Mesodermal cell (in vitro differentiated cells): Measurements from ENCODE around the gene GPR183.

Source experiments
- H3K27ac ChIP-seq: 2 replicates; pipeline ENCODE4 v1.7.0; 2013; ENCODE audit warnings: mild to moderate bottlenecking, low read depth, low read length, moderate library complexity; ENCODE audit not compliant: severe bottlenecking
- H3K36me3 ChIP-seq: 2 replicates; pipeline ENCODE4 v1.7.1; 2013; ENCODE audit warnings: mild to moderate bottlenecking, low read length, moderate library complexity; ENCODE audit not compliant: control insufficient read depth, insufficient read depth
- H3K4me1 ChIP-seq: one replicate; pipeline ENCODE4 v1.7.1; 2013; ENCODE audit warnings: mild to moderate bottlenecking, low read length; ENCODE audit not compliant: insufficient read depth, control insufficient read depth, poor library complexity, severe bottlenecking
- H3K4me3 ChIP-seq: 2 replicates; pipeline ENCODE4 v1.7.0; 2013; ENCODE audit warnings: low read length, control low read depth, mild to moderate bottlenecking; ENCODE audit not compliant: insufficient read depth, poor library complexity, severe bottlenecking; ENCODE audit errors: extremely low read depth
- H3K9me3 ChIP-seq: 2 replicates; pipeline ENCODE4 v1.7.1; 2013; ENCODE audit warnings: mild to moderate bottlenecking, low read length, moderate library complexity; ENCODE audit not compliant: control insufficient read depth
- WGBS, 2 experiments: methylation state at CpG; one replicate each; pipeline ENCODE4 v1.1.5; 2013; ENCODE audit warnings: missing lambda C conversion rate in 2 of 2; ENCODE audit not compliant: insufficient coverage in 2 of 2; 5-methylcytosine and 5-hydroxymethylcytosine counted together

The GPR183 gene

GRCh38 chr13:99322297-99323103 is 15.3 kb upstream of the GPR183 start:
- 91% methylated on average over 3 of the region's 10 CpGs; no CpG with 5 or more reads in 1 of the 2 experiments for WGBS, 2 experiments

GRCh38 chr13:99321709-99322108 is 14.5 kb upstream of the GPR183 start:
- Histone ChIP-seq H3K4me1 (no peaks in the 10 kb centered on the region), H3K27ac (no peak overlapping the region), H3K4me3 (no peak overlapping the region), H3K9me3 (no peaks in the 10 kb centered on the region), H3K36me3 (peaks cover 11% of the 10 kb centered on the region)

More at GRCh38 chr13:99322297-99323103, 15.3 kb upstream of the GPR183 start:
- peaks cover 11% of the 10 kb centered on the region for H3K36me3 ChIP-seq
- H3K9me3 ChIP-seq, result no peaks in the 10 kb centered on the region
- H3K4me3 ChIP-seq, result no peak overlapping the region
- no peaks in the 10 kb centered on the region for H3K4me1 ChIP-seq
- no peak overlapping the region for H3K27ac ChIP-seq

DNA sequence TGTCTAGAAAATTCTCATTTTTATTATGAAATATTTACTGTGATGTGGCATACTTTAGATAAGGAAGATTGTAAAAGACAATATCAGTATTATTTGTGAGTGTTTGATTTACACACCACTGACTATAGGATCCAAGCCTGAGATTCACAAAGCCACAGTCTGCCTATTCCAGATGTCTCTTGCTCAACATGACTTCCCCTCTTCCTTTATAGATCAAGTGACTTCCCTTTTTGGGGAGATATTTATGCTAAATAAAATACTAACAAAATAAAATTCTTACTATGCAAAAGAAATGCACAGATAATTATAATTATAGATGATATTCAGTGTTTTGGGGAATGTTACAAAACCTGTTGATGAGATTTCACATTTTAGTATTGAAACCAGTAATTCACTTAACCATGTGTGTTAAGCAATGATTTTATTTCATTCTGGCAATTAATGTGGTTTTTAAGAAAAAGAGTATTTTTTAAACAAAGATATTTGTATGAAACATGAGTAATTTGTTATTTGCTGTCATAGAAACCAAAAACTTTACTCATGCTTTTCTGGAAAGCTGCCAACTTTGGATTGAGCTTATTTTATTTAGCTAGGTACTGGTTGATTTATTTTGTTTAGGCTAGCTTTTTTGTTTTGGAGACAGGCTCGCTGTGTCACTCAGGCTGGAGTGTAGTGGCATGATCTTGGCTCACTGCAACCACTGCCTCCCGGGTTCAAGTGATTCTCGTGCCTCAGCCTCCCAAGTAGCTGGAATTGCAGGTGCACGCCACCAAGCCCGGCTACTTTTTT is 13.7 kb upstream of the GPR183 start:
- Histone ChIP-seq H3K9me3 (no peaks in the 10 kb centered on the region), H3K36me3 (peaks cover 14% of the 10 kb centered on the region), H3K4me3 (no peak overlapping the region), H3K4me1 (no peaks in the 10 kb centered on the region), H3K27ac (no peak overlapping the region)
- 90 to 96% methylated on average over 5 of the region's 5 CpGs for WGBS, 2 experiments

DNA sequence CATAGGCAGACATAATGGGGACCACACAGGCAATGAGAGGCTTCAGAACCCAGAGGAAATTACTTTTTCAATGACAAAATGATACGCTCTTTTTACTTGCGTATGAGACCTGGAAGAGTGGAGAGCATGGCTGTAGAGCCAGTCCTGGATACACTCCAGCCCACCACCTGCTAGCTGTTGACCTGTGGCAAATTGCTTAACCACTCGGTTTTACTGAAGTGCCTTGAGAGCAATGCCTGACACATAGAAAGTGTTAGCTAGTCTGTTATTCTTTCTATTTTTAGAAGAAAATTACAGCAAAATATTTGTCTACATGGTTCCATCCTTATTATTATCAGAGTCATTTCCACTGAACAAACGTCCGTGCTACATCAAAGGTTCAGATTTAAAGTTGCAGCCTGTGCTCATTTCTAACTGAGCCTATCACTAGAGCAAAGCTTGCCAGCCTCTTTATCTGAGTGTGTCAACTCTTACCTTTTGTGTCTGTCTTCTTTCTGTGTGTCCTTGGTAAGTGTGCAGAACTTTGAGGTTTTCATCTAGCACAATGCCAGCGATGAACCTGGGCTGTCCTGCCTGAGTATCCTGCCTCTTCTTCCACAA is 9.6 kb upstream of the GPR183 start:
- Histone ChIP-seq H3K9me3 (no peaks in the 10 kb centered on the region), H3K36me3 (peaks cover 16% of the 10 kb centered on the region), H3K4me1 (no peaks in the 10 kb centered on the region), H3K4me3 (no peak overlapping the region), H3K27ac (no peak overlapping the region)
- whole genome bisulfite sequencing, 2 experiments, result 96 to 99% methylated on average over 4 of the region's 6 CpGs

GRCh38 chr13:99316224-99316623 is 9.0 kb upstream of the GPR183 start:
- no peaks in the 10 kb centered on the region for H3K9me3 ChIP-seq
- H3K4me1 ChIP-seq, result no peaks in the 10 kb centered on the region
- 74 to 100% methylated on average over 2 of the region's 2 CpGs for WGBS, 2 experiments

GRCh38 chr13:99315186-99315585 is 8.0 kb upstream of the GPR183 start:
- Histone ChIP-seq H3K36me3 (peaks cover 16% of the 10 kb centered on the region), H3K9me3 (no peaks in the 10 kb centered on the region), H3K4me1 (peaks cover 2% of the 10 kb centered on the region), H3K4me3 (no peak overlapping the region), H3K27ac (no peak overlapping the region)
- 93 to 100% methylated on average over 2 to 3 of the region's 6 CpGs for WGBS, 2 experiments

More at GRCh38 chr13:99316224-99316623, 9.0 kb upstream of the GPR183 start:
- Histone ChIP-seq H3K4me3 (no peak overlapping the region), H3K36me3 (peaks cover 16% of the 10 kb centered on the region), H3K27ac (no peak overlapping the region)

DNA sequence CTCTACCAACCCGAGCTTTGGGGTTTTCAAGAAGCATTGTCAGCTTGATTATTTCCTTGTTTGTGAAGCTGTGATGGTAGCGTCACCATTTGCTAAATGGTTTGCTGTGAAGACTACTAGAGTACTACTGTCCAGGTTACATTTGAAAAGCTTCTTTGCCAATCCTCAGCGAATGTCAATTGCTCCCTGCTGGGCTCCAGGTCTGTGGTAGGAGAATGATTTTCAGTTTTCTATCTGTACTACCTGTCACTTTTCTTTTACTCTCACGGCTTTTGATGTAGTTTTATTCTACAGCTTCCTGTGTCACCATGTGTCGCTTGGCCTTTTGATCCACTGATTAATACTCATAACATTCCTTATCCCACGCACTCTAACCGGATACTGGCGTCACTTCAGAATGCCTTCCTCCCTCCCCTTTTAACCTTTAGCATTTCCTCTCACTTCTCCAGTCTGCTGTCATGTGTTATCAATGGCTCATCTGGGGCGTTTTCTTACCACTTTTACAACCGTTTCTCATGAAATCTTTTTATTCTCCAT is 7.5 kb upstream of the GPR183 start:
- WGBS, 2 experiments, result 90 to 95% methylated on average over 8 to 9 of the region's 10 CpGs
- Histone ChIP-seq H3K9me3 (no peaks in the 10 kb centered on the region), H3K27ac (no peak overlapping the region)

DNA sequence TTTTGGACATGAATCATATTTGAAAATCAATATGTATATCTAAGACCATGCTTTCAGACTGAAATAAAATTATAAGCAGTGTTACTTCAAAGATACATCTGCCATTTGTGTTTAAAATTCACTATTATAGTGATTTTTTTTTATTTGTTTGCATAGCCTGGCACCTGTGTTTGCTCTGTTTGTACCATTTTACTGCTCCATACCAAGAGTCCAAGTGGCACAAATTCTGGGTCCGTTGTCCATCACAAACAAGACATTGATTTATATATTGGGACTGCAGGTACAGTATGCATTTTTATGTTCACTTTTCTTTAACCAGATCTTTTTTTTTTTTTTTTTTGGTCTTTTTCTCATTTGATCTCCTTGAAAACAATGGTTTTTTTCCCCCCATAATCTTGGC is 6.7 kb upstream of the GPR183 start:
- H3K9me3 ChIP-seq, result no peaks in the 10 kb centered on the region
- H3K27ac ChIP-seq, result no peak overlapping the region
- H3K4me3 ChIP-seq, result no peak overlapping the region
- no CpG with 5 or more reads among the region's 1 CpG for WGBS, 2 experiments
- H3K4me1 ChIP-seq, result peaks cover 2% of the 10 kb centered on the region
- peaks cover 16% of the 10 kb centered on the region for H3K36me3 ChIP-seq

More for the DNA sequence above, 7.5 kb upstream of the GPR183 start:
- Histone ChIP-seq H3K36me3 (peaks cover 16% of the 10 kb centered on the region), H3K4me3 (no peak overlapping the region), H3K4me1 (peaks cover 2% of the 10 kb centered on the region)

- WGBS, 2 experiments, result 83% methylated on average over 2 of the region's 3 CpGs; no CpG with 5 or more reads in 1 of the 2 experiments
- Histone ChIP-seq H3K27ac (no peak overlapping the region), H3K36me3 (peaks cover 16% of the 10 kb centered on the region), H3K9me3 (no peaks in the 10 kb centered on the region), H3K4me3 (no peak overlapping the region), H3K4me1 (peaks cover 4% of the 10 kb centered on the region)
These were observed 6.3 kb upstream of the GPR183 start for GRCh38 chr13:99313501-99313900.

DNA sequence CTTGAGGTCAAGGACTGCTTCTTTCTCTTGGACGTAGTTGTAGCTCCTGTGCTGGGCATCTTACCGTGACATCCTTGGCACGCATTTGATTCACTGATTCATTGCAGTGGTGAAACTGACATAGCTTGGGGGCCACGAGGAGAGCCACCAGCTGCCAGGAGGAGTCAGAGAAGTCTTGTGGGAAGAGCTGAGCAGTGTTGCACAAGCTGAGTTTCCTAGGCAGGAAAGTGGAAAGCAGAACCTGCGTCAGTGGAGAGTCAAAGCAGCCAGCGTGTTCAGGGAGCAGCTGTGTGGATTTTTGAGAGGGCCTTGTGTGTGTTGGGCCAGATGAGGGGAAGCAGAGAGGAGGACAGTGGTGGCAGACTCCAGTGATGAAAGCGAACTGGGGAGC is 5.3 kb upstream of the GPR183 start:
- Histone ChIP-seq H3K4me3 (no peak overlapping the region), H3K9me3 (no peaks in the 10 kb centered on the region), H3K4me1 (peaks cover 14% of the 10 kb centered on the region), H3K27ac (no peak overlapping the region), H3K36me3 (peaks cover 16% of the 10 kb centered on the region)
- 94 to 99% methylated on average over 5 to 6 of the region's 7 CpGs for WGBS, 2 experiments
